ENCODE data around the gene SLC16A3. TPM values are rescaled to one million over a fixed set of nuclear protein-coding genes. Genes with fewer than 3 reads are reported as not detected.

The SLC16A3 gene
- total and polyA plus RNA-seq, 9 of the 15 experiments (the other 6 are each of a cell fraction or from before 2014, with no cell fraction given), result 0.11 to 5.4 (median 1.2) TPM; not detected in 2

DNA sequence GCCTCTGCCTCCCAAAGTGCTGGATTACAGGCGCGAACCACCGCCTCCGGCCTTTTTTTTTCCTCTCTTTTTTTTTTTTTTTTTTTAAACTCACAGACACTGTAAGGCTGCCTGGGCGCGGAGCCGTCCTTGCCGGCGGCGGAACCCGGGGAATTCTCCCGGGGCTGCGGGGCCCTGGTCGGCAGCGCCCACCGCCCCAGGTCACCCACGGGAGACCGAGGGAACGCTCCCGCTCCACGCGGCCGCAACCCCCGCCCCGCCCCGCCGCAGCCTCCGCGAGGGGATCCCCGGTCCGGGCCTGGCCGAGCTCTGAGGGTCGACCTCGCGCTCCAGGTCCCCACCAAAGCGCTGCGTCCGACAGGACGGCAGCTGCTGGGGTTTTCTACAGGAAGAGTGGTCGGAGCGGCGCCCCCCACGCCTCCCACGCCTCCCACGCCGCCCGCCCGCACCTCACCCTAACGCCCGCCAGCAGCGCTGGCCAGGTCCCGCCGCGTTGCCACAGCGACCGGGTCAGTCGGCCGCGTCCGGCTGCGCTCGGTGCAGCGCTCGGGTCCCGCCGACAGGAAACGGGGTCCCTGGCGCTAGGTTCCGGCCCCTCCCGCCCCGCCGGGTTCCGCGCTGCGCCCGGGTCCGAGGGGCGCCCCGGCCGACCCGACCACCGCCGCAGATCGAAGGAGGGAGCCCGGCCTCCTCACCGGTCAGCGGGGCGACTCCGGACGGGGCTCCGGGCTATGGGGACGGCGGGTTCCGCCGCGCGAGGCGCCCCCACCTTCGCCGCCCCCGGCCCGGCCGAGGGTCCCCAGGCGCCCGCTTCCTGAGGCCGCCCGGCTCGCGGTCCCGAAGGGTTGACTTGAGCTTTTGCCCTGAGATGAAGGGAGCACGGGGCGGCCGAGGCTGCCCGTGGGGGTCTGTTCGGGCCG, 16.3 kb upstream of the SLC16A3 start, which contains the start of gene CCDC57 (continued):
- TF ChIP-seq NFXL1 (CRISPR knock-in tag; IDR thresholded peaks at IDR 0.05) (no peak), CREB1 (IDR thresholded peaks at IDR 0.05) (peak; percentile 12; the same call in 1 of the 2 replicates), CREB1 (CRISPR knock-in tag; IDR thresholded peaks at IDR 0.05) (0 out of 2 replicates have a peak, but pooled peaks have one; percentile 38), CBX3 (IDR thresholded peaks at IDR 0.05; ENCODE audit: borderline replicate concordance in 1 of 2, low read length in 2 of 2) (0 out of 3 replicates have a peak, but pooled peaks of 1 of the 2 experiments have one; percentile 28), NR2F6 (CRISPR knock-in tag; IDR thresholded peaks at IDR 0.05) (no peak), FOXP1 (CRISPR knock-in tag; IDR thresholded peaks at IDR 0.05) (peak; percentile 71; the same call in 1 of the 2 replicates), FOXA3 (CRISPR knock-in tag; conservative IDR thresholded peaks at IDR 0.05 in 1 of 2, IDR thresholded peaks at IDR 0.05 in 1 of 2) (no peak; a peak in 1 of 4 replicates), KDM4B (IDR thresholded peaks at IDR 0.05; ENCODE audit: borderline replicate concordance in 2 of 2, low read depth in 1 of 2) (0 out of 4 replicates have a peak, but pooled peaks of 1 of the 2 experiments have one; percentile 56), HNRNPUL1 (IDR thresholded peaks at IDR 0.05; ENCODE audit: low read length) (peak; percentile 86; the same call in 1 of the 2 replicates), HNRNPLL (IDR thresholded peaks at IDR 0.05; ENCODE audit: low read depth, low read length, poor library complexity, severe bottlenecking) (peak; percentile 96), BMI1 (IDR thresholded peaks at IDR 0.05; ENCODE audit: low read length) (peak; percentile 79), ATF7 (IDR thresholded peaks at IDR 0.05) (peak; percentile 62), TBL1XR1 (IDR thresholded peaks at IDR 0.05; ENCODE audit: low read length in 2 of 2) (peak; percentile 41 to 70; a peak in 3 of 4 replicates), NR1H2 (CRISPR knock-in tag; IDR thresholded peaks at IDR 0.05) (0 out of 2 replicates have a peak, but pooled peaks have one; percentile 46), ZNF12 (CRISPR knock-in tag; IDR thresholded peaks at IDR 0.05) (no peak), POLR2B (IDR thresholded peaks at IDR 0.05; ENCODE audit: low read depth, partially characterized antibody) (peak; percentile 24)
- TF ChIP-seq, protein P1, sequence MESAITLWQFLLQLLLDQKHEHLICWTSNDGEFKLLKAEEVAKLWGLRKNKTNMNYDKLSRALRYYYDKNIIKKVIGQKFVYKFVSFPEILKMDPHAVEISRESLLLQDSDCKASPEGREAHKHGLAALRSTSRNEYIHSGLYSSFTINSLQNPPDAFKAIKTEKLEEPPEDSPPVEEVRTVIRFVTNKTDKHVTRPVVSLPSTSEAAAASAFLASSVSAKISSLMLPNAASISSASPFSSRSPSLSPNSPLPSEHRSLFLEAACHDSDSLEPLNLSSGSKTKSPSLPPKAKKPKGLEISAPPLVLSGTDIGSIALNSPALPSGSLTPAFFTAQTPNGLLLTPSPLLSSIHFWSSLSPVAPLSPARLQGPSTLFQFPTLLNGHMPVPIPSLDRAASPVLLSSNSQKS (CRISPR knock-in tag; IDR thresholded peaks at IDR 0.05), result no peak
- TF ChIP-seq, protein P2, sequence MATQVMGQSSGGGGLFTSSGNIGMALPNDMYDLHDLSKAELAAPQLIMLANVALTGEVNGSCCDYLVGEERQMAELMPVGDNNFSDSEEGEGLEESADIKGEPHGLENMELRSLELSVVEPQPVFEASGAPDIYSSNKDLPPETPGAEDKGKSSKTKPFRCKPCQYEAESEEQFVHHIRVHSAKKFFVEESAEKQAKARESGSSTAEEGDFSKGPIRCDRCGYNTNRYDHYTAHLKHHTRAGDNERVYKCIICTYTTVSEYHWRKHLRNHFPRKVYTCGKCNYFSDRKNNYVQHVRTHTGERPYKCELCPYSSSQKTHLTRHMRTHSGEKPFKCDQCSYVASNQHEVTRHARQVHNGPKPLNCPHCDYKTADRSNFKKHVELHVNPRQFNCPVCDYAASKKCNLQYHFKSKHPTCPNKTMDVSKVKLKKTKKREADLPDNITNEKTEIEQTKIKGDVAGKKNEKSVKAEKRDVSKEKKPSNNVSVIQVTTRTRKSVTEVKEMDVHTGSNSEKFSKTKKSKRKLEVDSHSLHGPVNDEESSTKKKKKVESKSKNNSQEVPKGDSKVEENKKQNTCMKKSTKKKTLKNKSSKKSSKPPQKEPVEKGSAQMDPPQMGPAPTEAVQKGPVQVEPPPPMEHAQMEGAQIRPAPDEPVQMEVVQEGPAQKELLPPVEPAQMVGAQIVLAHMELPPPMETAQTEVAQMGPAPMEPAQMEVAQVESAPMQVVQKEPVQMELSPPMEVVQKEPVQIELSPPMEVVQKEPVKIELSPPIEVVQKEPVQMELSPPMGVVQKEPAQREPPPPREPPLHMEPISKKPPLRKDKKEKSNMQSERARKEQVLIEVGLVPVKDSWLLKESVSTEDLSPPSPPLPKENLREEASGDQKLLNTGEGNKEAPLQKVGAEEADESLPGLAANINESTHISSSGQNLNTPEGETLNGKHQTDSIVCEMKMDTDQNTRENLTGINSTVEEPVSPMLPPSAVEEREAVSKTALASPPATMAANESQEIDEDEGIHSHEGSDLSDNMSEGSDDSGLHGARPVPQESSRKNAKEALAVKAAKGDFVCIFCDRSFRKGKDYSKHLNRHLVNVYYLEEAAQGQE (IDR thresholded peaks at IDR 0.05; ENCODE audit: borderline replicate concordance), result peak; percentile 22; the same call in 1 of the 2 replicates
- TF ChIP-seq, protein P2 (CRISPR knock-in tag; IDR thresholded peaks at IDR 0.05; ENCODE audit: low read depth), result peak; percentile 61; the same call in 1 of the 2 replicates
